GM12878 (cell line): Measurements from ENCODE around the gene SGSM2. TPM values are rescaled to one million over a fixed set of nuclear protein-coding genes. Genes with fewer than 3 reads are reported as not detected.

ENCODE experiments used
- ATAC-seq: fragments of 200-7000 bp; cut with Tn5 transposase; 3 replicates; pipeline ENCODE4 v1.9.1; 2020; ENCODE audit warnings: mild to moderate bottlenecking, moderate library complexity
- BruUV-seq: library from RNA; stranded (reverse); fragments of 400-500 nt; replicated peaks from 2 replicates; lab custom pipeline; 2021; lab: Mats Ljungman, UMichigan
- CTCF ChIA-PET: fragments of 300-600 bp; sonication (Branson Sonifier 250); formaldehyde crosslinking; extraction: SDS; loops from one replicate; lab custom pipeline; 2021; ENCODE audit warnings: inconsistent platforms; lab: Yijun Ruan, JAX
- POLR2A ChIA-PET: fragments of 350-600 bp; formaldehyde crosslinking; extraction: SDS; loops from one replicate; lab custom pipeline; 2021; ENCODE audit warnings: inconsistent platforms; lab: Charles Lee
- RAD21 ChIA-PET: fragments of 300-600 bp; sonication (Branson Sonifier 250); formaldehyde crosslinking; loops from one replicate; lab custom pipeline; 2023; ENCODE audit warnings: antibody characterized with exemption; ENCODE audit not compliant: unreplicated experiment; lab: Charles Lee
- SMC1A ChIA-PET: fragments of 300-600 bp; sonication (Branson Sonifier 250); formaldehyde crosslinking; loops from one replicate; lab custom pipeline; 2023; ENCODE audit not compliant: unreplicated experiment, uncharacterized antibody; lab: Charles Lee
- DNase-seq: peaks from one replicate; pipeline ENCODE4 v3.0.0-alpha.2; 2011; ENCODE audit warnings: low read depth, low spot score
- FAIRE-seq: peaks from 3 replicates; lab custom pipeline; 2011; peaks lifted over from hg19 to GRCh38; lab: Jason Lieb, UNC
- H2AFZ ChIP-seq: 2 replicates; pipeline ENCODE4 v1.6.0; 2011; ENCODE audit warnings: low read depth, low read length, control low read depth; ENCODE audit not compliant: control insufficient read depth
- H3K27ac ChIP-seq: 2 replicates; pipeline ENCODE4 v1.5.1; 2011; ENCODE audit warnings: control low read depth; ENCODE audit not compliant: control insufficient read depth, insufficient read depth
- H3K27me3 ChIP-seq, 2 experiments: replicated peaks in 1 of 2; 2 replicates each; pipeline versions ENCODE4 v1.6.0 to v1.6.1; 2011; ENCODE audit warnings: low read length in 1 of 2; ENCODE audit not compliant: control insufficient read depth in 2 of 2, insufficient read depth in 2 of 2
- H3K36me3 ChIP-seq, 2 experiments: 2 replicates each; pipeline ENCODE4 v1.5.1; 2011; ENCODE audit warnings: low read length in 1 of 2; ENCODE audit not compliant: control insufficient read depth in 2 of 2, insufficient read depth in 2 of 2
- H3K4me1 ChIP-seq: 2 replicates; pipeline ENCODE4 v1.6.1; 2011; ENCODE audit warnings: mild to moderate bottlenecking, low read length, moderate library complexity, mixed read lengths; ENCODE audit not compliant: control insufficient read depth, insufficient read depth
- H3K4me2 ChIP-seq: 2 replicates; pipeline ENCODE4 v1.6.0; 2011; ENCODE audit warnings: control low read depth; ENCODE audit not compliant: control insufficient read depth, insufficient read depth
- H3K4me3 ChIP-seq: fragments of 200-600 bp; sonication (generic); 2 replicates; pipeline ENCODE4 v1.5.1; 2016
- H3K79me2 ChIP-seq: 2 replicates; pipeline ENCODE4 v1.6.0; 2011; ENCODE audit warnings: low read length; ENCODE audit not compliant: control insufficient read depth, insufficient read depth
- H3K9ac ChIP-seq: 2 replicates; pipeline ENCODE4 v1.8.0; 2011; ENCODE audit warnings: low read length, control low read depth, mixed read lengths; ENCODE audit not compliant: control insufficient read depth, insufficient read depth
- H3K9me3 ChIP-seq: replicated peaks from 3 replicates; pipeline ENCODE4 v1.5.1; 2011; ENCODE audit warnings: mild to moderate bottlenecking, low read length; ENCODE audit not compliant: control insufficient read depth, insufficient read depth
- H4K20me1 ChIP-seq: 2 replicates; pipeline ENCODE4 v1.6.0; 2011; ENCODE audit not compliant: control insufficient read depth, insufficient read depth
- BACH1 ChIP-seq: fragments of 450-650 bp; IDR thresholded peaks from 2 replicates; pipeline ENCODE4 v1.6.1; 2017; ENCODE audit warnings: mild to moderate bottlenecking, borderline replicate concordance
- CBX5 ChIP-seq: sonication (generic); IDR thresholded peaks from 2 replicates; pipeline ENCODE4 v1.6.1; 2016; ENCODE audit warnings: low read depth, moderate library complexity, mild to moderate bottlenecking, inconsistent platforms
- CREB1 ChIP-seq: IDR thresholded peaks from 2 replicates; pipeline ENCODE4 v1.6.1; 2012; ENCODE audit warnings: low read depth, mild to moderate bottlenecking, inconsistent platforms
- SREBF1 ChIP-seq: IDR thresholded peaks from 2 replicates; pipeline ENCODE4 v1.6.1; 2012; ENCODE audit warnings: mild to moderate bottlenecking, low read length
- SUZ12 ChIP-seq: fragments of 200-600 bp; sonication (generic); IDR thresholded peaks from one replicate; pipeline ENCODE4 v1.6.1; 2018; ENCODE audit warnings: antibody characterized with exemption, mild to moderate bottlenecking; ENCODE audit not compliant: unreplicated experiment
- TBL1XR1 ChIP-seq: IDR thresholded peaks from 2 replicates; pipeline ENCODE4 v1.6.1; 2012; ENCODE audit warnings: low read depth, low read length, improper control_type of control experiment
- ZNF622 ChIP-seq: fragments of 450-650 bp; IDR thresholded peaks from 2 replicates; pipeline ENCODE4 v1.6.1; 2017; ENCODE audit warnings: mild to moderate bottlenecking, inconsistent platforms
- WGBS: methylation state at CpG from one replicate; pipeline ENCODE4 v1.1.6; 2016; ENCODE audit warnings: low lambda C conversion rate; ENCODE audit not compliant: insufficient replicate concordance, insufficient coverage; ENCODE audit errors: missing lambda C conversion rate; 5-methylcytosine and 5-hydroxymethylcytosine counted together
- in situ Hi-C: fragments of 300-500 bp; cut with MboI; formaldehyde crosslinking; loops from 9 replicates; pipeline ENCODE4 v1.14.3; 2018; ENCODE audit warnings: mixed read lengths
- intact Hi-C: fragments of 100-400 bp; cut with micrococcal nuclease; formaldehyde crosslinking; loops from one replicate; pipeline ENCODE4 v1.14.2; 2022; ENCODE audit not compliant: unreplicated experiment
- polyA plus RNA-seq, 11 experiments: library from polyadenylated mRNA; depleted of rRNA in 4 of 11; unstranded in 6 of 11; stranded (reverse) in 5 of 11; fragments of >200 nt; fragmentation: Nextera tagmentation in 4 of 11; fragmentation: Illumina TruSeq in 1 of 11; extraction: Ambion mirVana in 4 of 11; extraction: Trizol in 1 of 11; gene quantifications; 1 replicate in 1 of 11; 2 replicates in 10 of 11; pipeline versions ENCODE4 v1.2.1 to v1.2.3, GENCODE V29; 2011 to 2016; ENCODE audit warnings: inconsistent platforms in 2 of 11, missing spikeins in 2 of 11, low read depth in 1 of 11
- total RNA-seq, 4 experiments: library from RNA; depleted of rRNA in 3 of 4; stranded (reverse); fragments of >200 nt in 3 of 4; fragmentation: Illumina TruSeq in 1 of 4; extraction: Trizol in 1 of 4; gene quantifications; 2 replicates each; pipeline versions ENCODE4 v1.2.1 to v1.2.3, GENCODE V29; 2013 to 2021
- TF ChIP-seq, protein P1 (sequence below): IDR thresholded peaks from 2 replicates; pipeline ENCODE4 v1.6.1; 2012; ENCODE audit warnings: low read depth, low read length, improper control_type of control experiment
- TF ChIP-seq, protein P2 (sequence below): fragments of 450-650 bp; IDR thresholded peaks from 2 replicates; pipeline ENCODE4 v1.6.1; 2016; ENCODE audit warnings: mild to moderate bottlenecking, moderate library complexity, borderline replicate concordance
- TF ChIP-seq, protein P3 (sequence below): fragments of 450-650 bp; IDR thresholded peaks from 2 replicates; pipeline ENCODE4 v1.6.1; 2017; ENCODE audit warnings: mild to moderate bottlenecking, moderate library complexity

The SGSM2 gene
- total and polyA plus RNA-seq, 10 of the 15 experiments (the other 5 are each of a cell fraction or from before 2014, with no cell fraction given), result 0.50 to 50.9 (median 18.5) TPM

DNA sequence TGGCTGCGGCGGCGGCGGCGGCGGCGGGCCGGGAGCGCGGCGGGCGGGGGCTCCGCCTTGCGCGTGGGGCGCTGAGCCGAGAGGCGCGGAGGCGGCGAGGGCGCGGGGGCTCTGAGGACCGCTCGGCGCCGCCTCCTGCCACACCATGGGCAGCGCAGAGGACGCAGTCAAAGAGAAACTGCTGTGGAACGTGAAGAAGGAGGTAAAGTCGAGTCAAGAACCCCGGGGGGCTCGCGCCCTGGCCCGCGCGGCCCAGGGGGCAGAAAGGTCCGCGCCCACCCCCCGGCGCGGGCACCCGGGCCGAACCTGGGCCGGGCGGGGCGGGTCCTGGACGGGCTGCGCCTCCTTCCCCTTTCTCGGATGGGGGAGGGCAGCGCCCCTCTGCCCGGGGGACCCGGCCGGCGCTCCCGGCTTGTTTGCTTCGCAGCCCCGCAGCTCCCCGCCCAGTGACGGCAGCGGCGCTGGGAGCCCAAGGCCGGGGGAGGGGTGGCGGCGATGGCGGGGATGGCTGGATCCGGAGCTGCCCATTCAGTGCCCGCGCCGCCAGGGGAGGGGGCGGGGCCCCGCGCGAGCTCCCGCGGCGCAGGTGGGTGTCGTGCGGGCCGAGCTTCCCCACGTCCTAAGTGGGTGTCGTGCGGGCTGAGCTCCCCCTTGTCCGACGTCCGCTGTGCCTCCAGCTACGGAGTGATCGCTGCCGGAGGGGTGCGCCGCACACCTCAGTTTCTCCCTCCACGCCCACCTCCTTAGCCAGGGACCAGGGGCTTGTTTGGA is 428 bp downstream of the SGSM2 start:
- Histone ChIP-seq H3K79me2 (peaks cover 46% of the 10 kb centered on the region), H2AFZ (peak overlapping the region; percentile 61), H3K27ac (peak overlapping the region; percentile 54), H3K4me3 (peak overlapping the region; percentile 53), H3K27me3 (no peaks in the 10 kb centered on the region), H3K4me2 (peak overlapping the region; percentile 66), H3K36me3 (peaks cover 3 to 16% of the 10 kb centered on the region in 2 experiments), H3K9ac (peak overlapping the region; percentile 90), H3K9me3 (no peaks in the 10 kb centered on the region), H4K20me1 (no peaks in the 10 kb centered on the region), H3K4me1 (peaks cover 5% of the 10 kb centered on the region)
- ChIA-PET POLR2A (interaction anchor here (0.5 to 2.5 kb wide), 4 partner anchors 35 to 621 kb away, joined by 3 to 10 read pairs (median 5); no protein-coding TSS in a partner anchor), RAD21 (interaction anchor here (0.7 to 2.6 kb wide), 9 partner anchors 15 to 283 kb away, joined by 3 to 11 read pairs (median 4); partner anchors contain the start of genes HIC1, SMG6 and SRR), CTCF (interaction anchor here (1.0 to 3.1 kb wide), 5 partner anchors 15 to 285 kb away, joined by 3 to 13 read pairs (median 3); no protein-coding TSS in a partner anchor), SMC1A (no interaction called here)
- 2% methylated on average over 22 of the region's 92 CpGs for WGBS
- DNase-seq (no peak), FAIRE-seq (no peak), ATAC-seq (peak; percentile 49)
- BruUV-seq, result no TSS peak
- in situ Hi-C loops (no loop called here), intact Hi-C loops (loop anchor here (2.0 to 5.0 kb wide), 2 partner anchors 71 to 285 kb away; no protein-coding TSS in a partner anchor)
- TF ChIP-seq CBX5 (no peak), TBL1XR1 (no peak), ZNF622 (no peak), BACH1 (peak; percentile 61), CREB1 (no peak), SUZ12 (no peak), SREBF1 (no peak)
- TF ChIP-seq, protein P1, sequence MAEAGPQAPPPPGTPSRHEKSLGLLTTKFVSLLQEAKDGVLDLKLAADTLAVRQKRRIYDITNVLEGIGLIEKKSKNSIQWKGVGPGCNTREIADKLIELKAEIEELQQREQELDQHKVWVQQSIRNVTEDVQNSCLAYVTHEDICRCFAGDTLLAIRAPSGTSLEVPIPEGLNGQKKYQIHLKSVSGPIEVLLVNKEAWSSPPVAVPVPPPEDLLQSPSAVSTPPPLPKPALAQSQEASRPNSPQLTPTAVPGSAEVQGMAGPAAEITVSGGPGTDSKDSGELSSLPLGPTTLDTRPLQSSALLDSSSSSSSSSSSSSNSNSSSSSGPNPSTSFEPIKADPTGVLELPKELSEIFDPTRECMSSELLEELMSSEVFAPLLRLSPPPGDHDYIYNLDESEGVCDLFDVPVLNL, result no peak
- TF ChIP-seq, protein P2, sequence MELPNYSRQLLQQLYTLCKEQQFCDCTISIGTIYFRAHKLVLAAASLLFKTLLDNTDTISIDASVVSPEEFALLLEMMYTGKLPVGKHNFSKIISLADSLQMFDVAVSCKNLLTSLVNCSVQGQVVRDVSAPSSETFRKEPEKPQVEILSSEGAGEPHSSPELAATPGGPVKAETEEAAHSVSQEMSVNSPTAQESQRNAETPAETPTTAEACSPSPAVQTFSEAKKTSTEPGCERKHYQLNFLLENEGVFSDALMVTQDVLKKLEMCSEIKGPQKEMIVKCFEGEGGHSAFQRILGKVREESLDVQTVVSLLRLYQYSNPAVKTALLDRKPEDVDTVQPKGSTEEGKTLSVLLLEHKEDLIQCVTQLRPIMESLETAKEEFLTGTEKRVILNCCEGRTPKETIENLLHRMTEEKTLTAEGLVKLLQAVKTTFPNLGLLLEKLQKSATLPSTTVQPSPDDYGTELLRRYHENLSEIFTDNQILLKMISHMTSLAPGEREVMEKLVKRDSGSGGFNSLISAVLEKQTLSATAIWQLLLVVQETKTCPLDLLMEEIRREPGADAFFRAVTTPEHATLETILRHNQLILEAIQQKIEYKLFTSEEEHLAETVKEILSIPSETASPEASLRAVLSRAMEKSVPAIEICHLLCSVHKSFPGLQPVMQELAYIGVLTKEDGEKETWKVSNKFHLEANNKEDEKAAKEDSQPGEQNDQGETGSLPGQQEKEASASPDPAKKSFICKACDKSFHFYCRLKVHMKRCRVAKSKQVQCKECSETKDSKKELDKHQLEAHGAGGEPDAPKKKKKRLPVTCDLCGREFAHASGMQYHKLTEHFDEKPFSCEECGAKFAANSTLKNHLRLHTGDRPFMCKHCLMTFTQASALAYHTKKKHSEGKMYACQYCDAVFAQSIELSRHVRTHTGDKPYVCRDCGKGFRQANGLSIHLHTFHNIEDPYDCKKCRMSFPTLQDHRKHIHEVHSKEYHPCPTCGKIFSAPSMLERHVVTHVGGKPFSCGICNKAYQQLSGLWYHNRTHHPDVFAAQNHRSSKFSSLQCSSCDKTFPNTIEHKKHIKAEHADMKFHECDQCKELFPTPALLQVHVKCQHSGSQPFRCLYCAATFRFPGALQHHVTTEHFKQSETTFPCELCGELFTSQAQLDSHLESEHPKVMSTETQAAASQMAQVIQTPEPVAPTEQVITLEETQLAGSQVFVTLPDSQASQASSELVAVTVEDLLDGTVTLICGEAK, result no peak
- TF ChIP-seq, protein P3, sequence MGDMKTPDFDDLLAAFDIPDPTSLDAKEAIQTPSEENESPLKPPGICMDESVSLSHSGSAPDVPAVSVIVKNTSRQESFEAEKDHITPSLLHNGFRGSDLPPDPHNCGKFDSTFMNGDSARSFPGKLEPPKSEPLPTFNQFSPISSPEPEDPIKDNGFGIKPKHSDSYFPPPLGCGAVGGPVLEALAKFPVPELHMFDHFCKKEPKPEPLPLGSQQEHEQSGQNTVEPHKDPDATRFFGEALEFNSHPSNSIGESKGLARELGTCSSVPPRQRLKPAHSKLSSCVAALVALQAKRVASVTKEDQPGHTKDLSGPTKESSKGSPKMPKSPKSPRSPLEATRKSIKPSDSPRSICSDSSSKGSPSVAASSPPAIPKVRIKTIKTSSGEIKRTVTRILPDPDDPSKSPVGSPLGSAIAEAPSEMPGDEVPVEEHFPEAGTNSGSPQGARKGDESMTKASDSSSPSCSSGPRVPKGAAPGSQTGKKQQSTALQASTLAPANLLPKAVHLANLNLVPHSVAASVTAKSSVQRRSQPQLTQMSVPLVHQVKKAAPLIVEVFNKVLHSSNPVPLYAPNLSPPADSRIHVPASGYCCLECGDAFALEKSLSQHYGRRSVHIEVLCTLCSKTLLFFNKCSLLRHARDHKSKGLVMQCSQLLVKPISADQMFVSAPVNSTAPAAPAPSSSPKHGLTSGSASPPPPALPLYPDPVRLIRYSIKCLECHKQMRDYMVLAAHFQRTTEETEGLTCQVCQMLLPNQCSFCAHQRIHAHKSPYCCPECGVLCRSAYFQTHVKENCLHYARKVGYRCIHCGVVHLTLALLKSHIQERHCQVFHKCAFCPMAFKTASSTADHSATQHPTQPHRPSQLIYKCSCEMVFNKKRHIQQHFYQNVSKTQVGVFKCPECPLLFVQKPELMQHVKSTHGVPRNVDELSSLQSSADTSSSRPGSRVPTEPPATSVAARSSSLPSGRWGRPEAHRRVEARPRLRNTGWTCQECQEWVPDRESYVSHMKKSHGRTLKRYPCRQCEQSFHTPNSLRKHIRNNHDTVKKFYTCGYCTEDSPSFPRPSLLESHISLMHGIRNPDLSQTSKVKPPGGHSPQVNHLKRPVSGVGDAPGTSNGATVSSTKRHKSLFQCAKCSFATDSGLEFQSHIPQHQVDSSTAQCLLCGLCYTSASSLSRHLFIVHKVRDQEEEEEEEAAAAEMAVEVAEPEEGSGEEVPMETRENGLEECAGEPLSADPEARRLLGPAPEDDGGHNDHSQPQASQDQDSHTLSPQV, result no peak
